Mesendoderm (in vitro differentiated cells): ENCODE data around the gene OXSR1.

ENCODE experiments used
- DNase-seq: peaks from one replicate; pipeline ENCODE4 v3.0.0; 2013
- H2AK5ac ChIP-seq: 2 replicates; pipeline ENCODE4 v1.6.1; 2013; ENCODE audit warnings: low read length, inconsistent platforms
- H2BK120ac ChIP-seq: 2 replicates; pipeline ENCODE4 v1.6.1; 2013; ENCODE audit warnings: low read depth, mild to moderate bottlenecking, low read length, moderate library complexity, mixed read lengths
- H2BK15ac ChIP-seq: replicated peaks from 2 replicates; pipeline ENCODE4 v1.6.1; 2013; ENCODE audit warnings: low read depth, mild to moderate bottlenecking, moderate library complexity
- H2BK5ac ChIP-seq: 2 replicates; pipeline ENCODE4 v1.6.1; 2013; ENCODE audit warnings: low read length, inconsistent platforms
- H3K18ac ChIP-seq: 2 replicates; pipeline ENCODE4 v1.6.1; 2013; ENCODE audit warnings: mild to moderate bottlenecking, low read length, mixed read lengths
- H3K23ac ChIP-seq: one replicate; pipeline ENCODE4 v1.6.1; 2013; ENCODE audit warnings: low read length
- H3K27ac ChIP-seq: 2 replicates; pipeline ENCODE4 v1.5.1; 2013; ENCODE audit warnings: low read depth, mild to moderate bottlenecking, inconsistent platforms, low read length, moderate library complexity
- H3K27me3 ChIP-seq: 2 replicates; pipeline ENCODE4 v1.6.1; 2013; ENCODE audit warnings: low read length, control low read depth, mild to moderate bottlenecking, inconsistent platforms; ENCODE audit not compliant: insufficient read depth, poor library complexity
- H3K36me3 ChIP-seq: 2 replicates; pipeline ENCODE4 v1.6.1; 2013; ENCODE audit warnings: low read length, inconsistent platforms; ENCODE audit not compliant: control insufficient read depth, insufficient read depth
- H3K4ac ChIP-seq: one replicate; pipeline ENCODE4 v1.6.1; 2013; ENCODE audit warnings: low read depth, mild to moderate bottlenecking, low read length, moderate library complexity
- H3K4me1 ChIP-seq: 2 replicates; pipeline ENCODE4 v1.6.1; 2013; ENCODE audit warnings: low read depth, low read length, inconsistent platforms; ENCODE audit not compliant: control insufficient read depth
- H3K4me2 ChIP-seq: 2 replicates; pipeline ENCODE4 v1.6.1; 2013; ENCODE audit warnings: low read length
- H3K4me3 ChIP-seq: 2 replicates; pipeline ENCODE4 v1.5.1; 2013; ENCODE audit warnings: mild to moderate bottlenecking, low read length
- H3K56ac ChIP-seq: one replicate; pipeline ENCODE4 v1.6.1; 2013; ENCODE audit warnings: low read length
- H3K79me1 ChIP-seq: 2 replicates; pipeline ENCODE4 v1.6.1; 2013; ENCODE audit warnings: low read length, inconsistent platforms
- H3K79me2 ChIP-seq: 2 replicates; pipeline ENCODE4 v1.6.1; 2013; ENCODE audit warnings: mild to moderate bottlenecking, low read length; ENCODE audit not compliant: control insufficient read depth, insufficient read depth
- H3K9ac ChIP-seq: 2 replicates; pipeline ENCODE4 v1.6.1; 2013; ENCODE audit warnings: low read length, inconsistent platforms
- H4K5ac ChIP-seq: one replicate; pipeline ENCODE4 v1.6.1; 2013; ENCODE audit warnings: low read length
- H4K8ac ChIP-seq: one replicate; pipeline ENCODE4 v1.6.1; 2013; ENCODE audit warnings: low read depth, mild to moderate bottlenecking, control low read depth, low read length, moderate library complexity
- WGBS: extraction: QIAGEN DNeasy Blood & Tissue Kit; methylation state at CpG from one replicate; pipeline ENCODE4 v1.1.7; 2013; ENCODE audit warnings: low lambda C conversion rate, missing lambda C conversion rate; ENCODE audit not compliant: insufficient coverage; ENCODE audit errors: extremely low coverage; 5-methylcytosine and 5-hydroxymethylcytosine counted together

The OXSR1 gene

GRCh38 chr3:38207254-38208003, 42.1 kb downstream of the OXSR1 start:
- DNase-seq: no peak
- Histone ChIP-seq H3K79me1 (peaks cover 11% of the 10 kb centered on the region), H3K56ac (no peak overlapping the region), H3K27ac (no peak overlapping the region), H3K23ac (no peak overlapping the region), H4K8ac (no peak overlapping the region), H3K18ac (no peak overlapping the region), H3K4me1 (no peaks in the 10 kb centered on the region), H2BK5ac (no peak overlapping the region), H2AK5ac (no peak overlapping the region), H3K4me2 (no peak overlapping the region), H3K9ac (no peak overlapping the region), H3K27me3 (no peaks in the 10 kb centered on the region), H3K79me2 (peaks cover 3% of the 10 kb centered on the region), H3K4me3 (no peak overlapping the region), H2BK120ac (no peak overlapping the region), H2BK15ac (no peak overlapping the region), H3K4ac (no peak overlapping the region), H4K5ac (no peak overlapping the region), H3K36me3 (no peaks in the 10 kb centered on the region)
- no CpG with 5 or more reads among the region's 4 CpGs for WGBS

DNA sequence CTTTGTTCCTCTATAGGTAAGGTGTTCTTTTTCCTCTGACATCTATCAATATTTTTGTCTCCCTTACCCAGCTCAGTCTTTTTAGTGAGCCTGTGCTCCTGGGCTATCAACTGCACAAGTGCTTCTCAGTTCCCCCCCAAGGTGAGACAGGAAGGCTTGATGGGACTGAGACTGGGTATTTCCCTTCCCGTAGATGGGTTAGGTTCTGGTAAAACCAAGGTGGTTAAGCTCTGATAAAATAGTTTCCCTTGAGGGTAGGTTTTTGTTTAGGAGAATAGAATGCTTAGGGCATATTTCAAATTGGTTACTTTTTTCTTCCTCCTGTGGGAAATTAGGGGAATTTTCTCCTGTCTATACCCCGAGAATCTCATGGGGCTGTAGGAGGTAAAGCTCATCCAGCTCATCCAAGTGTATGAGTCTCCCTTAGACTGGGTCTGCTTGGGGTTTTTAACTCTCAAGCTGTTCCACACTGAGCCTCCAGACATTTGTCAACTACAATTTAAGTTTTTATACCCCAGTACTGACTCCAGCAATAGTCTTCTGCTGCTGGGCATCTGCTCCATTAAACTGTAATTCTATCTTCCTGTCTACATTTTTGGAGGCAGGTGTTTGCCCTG, 44.9 kb downstream of the OXSR1 start:
- Histone ChIP-seq H4K5ac (no peak overlapping the region), H3K18ac (no peak overlapping the region), H2BK120ac (no peak overlapping the region), H3K36me3 (no peaks in the 10 kb centered on the region), H3K4me3 (no peak overlapping the region), H3K23ac (no peak overlapping the region), H2BK5ac (no peak overlapping the region), H3K27ac (no peak overlapping the region), H2AK5ac (no peak overlapping the region), H3K4me1 (no peaks in the 10 kb centered on the region), H3K79me2 (peaks cover 3% of the 10 kb centered on the region), H2BK15ac (no peak overlapping the region), H3K56ac (no peak overlapping the region), H3K79me1 (peaks cover 8% of the 10 kb centered on the region), H3K4ac (no peak overlapping the region), H3K9ac (no peak overlapping the region), H4K8ac (no peak overlapping the region), H3K27me3 (no peaks in the 10 kb centered on the region), H3K4me2 (no peak overlapping the region)
- WGBS: no CpG with 5 or more reads among the region's 2 CpGs
- no peak for DNase-seq

DNA sequence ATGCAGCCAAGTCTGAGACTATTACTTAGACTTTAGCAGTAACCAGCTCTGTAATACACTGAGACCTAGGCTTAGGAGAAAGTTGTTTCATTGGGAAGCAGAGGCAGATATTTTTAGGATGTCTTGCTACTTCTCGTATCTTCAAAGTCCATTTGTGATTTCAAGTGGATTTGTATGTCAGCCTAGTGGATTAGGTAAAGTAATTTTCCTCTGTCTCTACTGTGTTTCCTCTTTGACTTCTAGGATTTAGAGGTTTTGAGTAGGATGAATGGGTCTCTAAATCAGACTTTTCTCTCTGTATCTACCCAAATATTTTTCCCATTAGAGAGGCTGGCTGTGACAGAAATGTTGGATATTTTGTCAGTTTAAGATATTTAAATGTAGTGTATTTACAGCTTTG, 46.8 kb downstream of the OXSR1 start:
- Histone ChIP-seq H3K9ac (no peak overlapping the region), H2BK120ac (no peak overlapping the region), H3K27ac (no peak overlapping the region), H3K4ac (no peak overlapping the region), H3K4me1 (no peaks in the 10 kb centered on the region), H3K36me3 (no peaks in the 10 kb centered on the region), H3K79me1 (peaks cover 8% of the 10 kb centered on the region), H3K56ac (no peak overlapping the region), H2AK5ac (no peak overlapping the region), H3K27me3 (no peaks in the 10 kb centered on the region), H4K5ac (no peak overlapping the region), H3K4me2 (no peak overlapping the region), H3K79me2 (peaks cover 3% of the 10 kb centered on the region), H3K4me3 (no peak overlapping the region), H3K18ac (no peak overlapping the region), H2BK5ac (no peak overlapping the region), H3K23ac (no peak overlapping the region), H4K8ac (no peak overlapping the region), H2BK15ac (no peak overlapping the region)
- WGBS: no CpG with 5 or more reads among the region's 1 CpG
- DNase-seq: no peak

- Histone ChIP-seq H3K4me3 (no peak overlapping the region), H3K27ac (no peak overlapping the region), H2BK120ac (no peak overlapping the region), H4K5ac (no peak overlapping the region), H2AK5ac (no peak overlapping the region), H4K8ac (no peak overlapping the region), H3K27me3 (no peaks in the 10 kb centered on the region), H3K9ac (no peak overlapping the region), H3K18ac (no peak overlapping the region), H2BK5ac (no peak overlapping the region), H3K56ac (no peak overlapping the region), H3K4me1 (no peaks in the 10 kb centered on the region), H3K4me2 (no peak overlapping the region), H3K36me3 (no peaks in the 10 kb centered on the region), H3K79me1 (peaks cover 5% of the 10 kb centered on the region), H2BK15ac (no peak overlapping the region), H3K4ac (no peak overlapping the region), H3K79me2 (peaks cover 3% of the 10 kb centered on the region), H3K23ac (no peak overlapping the region)
- no CpG with 5 or more reads among the region's 2 CpGs for WGBS
- no peak for DNase-seq
Measured at GRCh38 chr3:38214560-38214959, 49.2 kb downstream of the OXSR1 start.

DNA sequence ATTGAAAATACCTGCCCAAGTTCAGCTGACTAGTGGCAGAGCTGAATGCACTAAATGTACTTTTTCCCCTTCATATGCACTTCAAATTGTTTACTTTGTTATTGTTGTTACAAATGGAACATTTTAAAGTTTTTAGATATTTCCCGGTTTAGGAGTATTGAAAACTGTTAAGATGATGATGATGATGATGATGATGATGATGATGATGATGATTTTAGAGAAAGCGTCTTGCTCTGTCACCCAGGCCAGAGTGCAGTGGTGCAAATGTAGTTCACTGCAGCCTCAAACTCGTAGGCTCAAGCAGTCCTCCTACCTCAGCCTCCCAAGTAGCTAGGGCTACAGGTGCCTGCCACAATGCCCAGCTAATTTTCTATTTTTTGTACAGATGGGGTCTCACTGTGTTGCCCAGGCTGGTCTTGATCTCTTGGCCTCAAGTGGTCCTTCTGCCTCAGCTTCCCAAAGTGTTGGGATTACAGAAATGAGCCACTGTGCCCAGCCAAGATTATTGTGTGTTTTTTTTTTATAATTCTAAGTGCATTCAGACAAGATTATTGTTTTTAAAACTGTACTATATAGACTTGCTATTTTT, 54.4 kb downstream of the OXSR1 start:
- H2BK120ac ChIP-seq: no peak overlapping the region
- no peaks in the 10 kb centered on the region for H3K36me3 ChIP-seq
- no peaks in the 10 kb centered on the region for H3K4me1 ChIP-seq
- H4K8ac ChIP-seq: no peak overlapping the region
- H2AK5ac ChIP-seq: no peak overlapping the region
- no peaks in the 10 kb centered on the region for H3K79me2 ChIP-seq
- peaks cover 2% of the 10 kb centered on the region for H3K79me1 ChIP-seq
- no peak overlapping the region for H3K23ac ChIP-seq
- H2BK15ac ChIP-seq: no peak overlapping the region
- DNase-seq: no peak
- no peak overlapping the region for H3K4me3 ChIP-seq
- no CpG with 5 or more reads among the region's 3 CpGs for WGBS
- H2BK5ac ChIP-seq: no peak overlapping the region
- no peaks in the 10 kb centered on the region for H3K27me3 ChIP-seq
- H3K9ac ChIP-seq: no peak overlapping the region
- no peak overlapping the region for H3K18ac ChIP-seq
- H3K4me2 ChIP-seq: no peak overlapping the region
- no peak overlapping the region for H3K4ac ChIP-seq
- H4K5ac ChIP-seq: no peak overlapping the region
- H3K27ac ChIP-seq: no peak overlapping the region
- no peak overlapping the region for H3K56ac ChIP-seq
